ENCODE results near the gene EHD4.

Gene EHD4

GRCh38 chr15:41874736-41875135 is 97.6 kb downstream of the EHD4 start:
- no peak for DNase-seq

GRCh38 chr15:41873711-41874110 is 98.6 kb downstream of the EHD4 start:
- DNase-seq = no peak

- no peak for DNase-seq
Measured at GRCh38 chr15:41872166-41872747, 100.1 kb downstream of the EHD4 start.

GRCh38 chr15:41871175-41871905 is 101.0 kb downstream of the EHD4 start:
- no peak for DNase-seq

- no peak for DNase-seq
Measured at GRCh38 chr15:41870689-41871081, 101.7 kb downstream of the EHD4 start.

- DNase-seq = no peak
Measured at GRCh38 chr15:41869770-41870688, 102.3 kb downstream of the EHD4 start.

- DNase-seq = no peak
Measured at GRCh38 chr15:41868321-41868720, 104.0 kb downstream of the EHD4 start.

GRCh38 chr15:41866872-41867579 is 105.3 kb downstream of the EHD4 start:
- DNase-seq = no peak

GRCh38 chr15:41866263-41866703 is 106.1 kb downstream of the EHD4 start:
- DNase-seq = no peak

GRCh38 chr15:41865490-41866055 is 106.8 kb downstream of the EHD4 start:
- DNase-seq = no peak

- DNase-seq = no peak
Measured at GRCh38 chr15:41862515-41863116, 109.7 kb downstream of the EHD4 start.

GRCh38 chr15:41861736-41862356 is 110.5 kb downstream of the EHD4 start:
- DNase-seq = no peak

GRCh38 chr15:41860049-41860828 is 112.1 kb downstream of the EHD4 start:
- no peak for DNase-seq

GRCh38 chr15:41858756-41859155 is 113.6 kb downstream of the EHD4 start:
- no peak for DNase-seq

- no peak for DNase-seq
Measured at GRCh38 chr15:41857316-41857715, 115.0 kb downstream of the EHD4 start.

GRCh38 chr15:41856716-41857115 is 115.6 kb downstream of the EHD4 start:
- DNase-seq = no peak

- no peak for DNase-seq
Measured at GRCh38 chr15:41856262-41856661, 116.1 kb downstream of the EHD4 start.

GRCh38 chr15:41855261-41855961 is 116.9 kb downstream of the EHD4 start:
- no peak for DNase-seq

- DNase-seq = no peak
Measured at GRCh38 chr15:41854443-41854842, 117.9 kb downstream of the EHD4 start.

- no peak for DNase-seq
Measured at GRCh38 chr15:41853831-41854230, 118.5 kb downstream of the EHD4 start.
